Choroid plexus epithelial cell (primary cell): ENCODE data around the gene GNG10.
A peak's percentile ranks its signal among the peaks of the same experiment; 100 is the strongest.

ENCODE experiments used
- DNase-seq: peaks from one replicate; pipeline ENCODE4 v3.0.0-alpha.2; 2010; ENCODE audit warnings: low read depth
- H3K4me3 ChIP-seq: 2 replicates; pipeline ENCODE4 v1.5.1; 2011; ENCODE audit warnings: low read depth, mild to moderate bottlenecking, control low read depth, low read length, moderate library complexity
- TF ChIP-seq, protein P1 (sequence below): conservative IDR thresholded peaks from 2 replicates; pipeline ENCODE4 v1.5.1; 2011; ENCODE audit warnings: low read depth, mild to moderate bottlenecking, control low read depth, inconsistent platforms, low read length, moderate library complexity

The GNG10 gene

DNA sequence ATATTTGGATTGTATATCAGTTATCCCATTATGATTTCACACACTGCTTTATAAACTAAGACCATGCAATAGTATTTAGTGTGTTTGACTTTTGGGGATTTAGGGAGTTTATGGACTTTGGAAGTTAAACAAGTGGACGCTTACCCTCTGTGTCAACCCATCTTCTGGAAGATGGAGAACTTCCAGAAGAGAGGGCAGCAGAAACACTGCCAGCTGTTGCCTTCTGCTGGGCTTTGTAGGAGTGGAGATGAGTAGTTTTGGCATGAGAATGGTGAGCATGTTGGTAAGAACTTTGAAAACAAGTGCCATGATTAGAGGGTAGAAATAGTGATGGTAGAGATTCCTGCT is 28.0 kb upstream of the GNG10 start:
- no peak overlapping the region for H3K4me3 ChIP-seq
- no peak for DNase-seq
- TF ChIP-seq, protein P1, sequence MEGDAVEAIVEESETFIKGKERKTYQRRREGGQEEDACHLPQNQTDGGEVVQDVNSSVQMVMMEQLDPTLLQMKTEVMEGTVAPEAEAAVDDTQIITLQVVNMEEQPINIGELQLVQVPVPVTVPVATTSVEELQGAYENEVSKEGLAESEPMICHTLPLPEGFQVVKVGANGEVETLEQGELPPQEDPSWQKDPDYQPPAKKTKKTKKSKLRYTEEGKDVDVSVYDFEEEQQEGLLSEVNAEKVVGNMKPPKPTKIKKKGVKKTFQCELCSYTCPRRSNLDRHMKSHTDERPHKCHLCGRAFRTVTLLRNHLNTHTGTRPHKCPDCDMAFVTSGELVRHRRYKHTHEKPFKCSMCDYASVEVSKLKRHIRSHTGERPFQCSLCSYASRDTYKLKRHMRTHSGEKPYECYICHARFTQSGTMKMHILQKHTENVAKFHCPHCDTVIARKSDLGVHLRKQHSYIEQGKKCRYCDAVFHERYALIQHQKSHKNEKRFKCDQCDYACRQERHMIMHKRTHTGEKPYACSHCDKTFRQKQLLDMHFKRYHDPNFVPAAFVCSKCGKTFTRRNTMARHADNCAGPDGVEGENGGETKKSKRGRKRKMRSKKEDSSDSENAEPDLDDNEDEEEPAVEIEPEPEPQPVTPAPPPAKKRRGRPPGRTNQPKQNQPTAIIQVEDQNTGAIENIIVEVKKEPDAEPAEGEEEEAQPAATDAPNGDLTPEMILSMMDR = no peak

DNA sequence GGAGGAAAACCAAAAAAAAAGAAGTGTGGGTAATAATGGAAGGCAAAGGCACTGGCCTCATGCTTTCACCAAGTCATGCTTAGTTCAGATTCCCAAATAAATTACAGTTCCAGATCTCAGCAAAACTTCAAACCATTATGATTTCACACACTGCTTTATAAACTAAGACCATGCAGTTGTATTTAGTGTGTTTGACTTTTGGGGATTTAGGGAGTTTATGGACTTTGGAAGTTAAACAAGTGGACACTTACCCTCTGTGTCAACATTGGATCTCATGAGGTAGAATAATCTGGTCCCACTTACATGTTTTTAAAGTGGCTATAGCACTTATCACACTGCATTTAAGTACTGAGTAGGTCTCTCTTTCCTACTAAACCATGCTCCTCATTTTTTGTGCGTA is 26.5 kb upstream of the GNG10 start:
- no peak for DNase-seq
- TF ChIP-seq, protein P1 = no peak
- no peak overlapping the region for H3K4me3 ChIP-seq

DNA sequence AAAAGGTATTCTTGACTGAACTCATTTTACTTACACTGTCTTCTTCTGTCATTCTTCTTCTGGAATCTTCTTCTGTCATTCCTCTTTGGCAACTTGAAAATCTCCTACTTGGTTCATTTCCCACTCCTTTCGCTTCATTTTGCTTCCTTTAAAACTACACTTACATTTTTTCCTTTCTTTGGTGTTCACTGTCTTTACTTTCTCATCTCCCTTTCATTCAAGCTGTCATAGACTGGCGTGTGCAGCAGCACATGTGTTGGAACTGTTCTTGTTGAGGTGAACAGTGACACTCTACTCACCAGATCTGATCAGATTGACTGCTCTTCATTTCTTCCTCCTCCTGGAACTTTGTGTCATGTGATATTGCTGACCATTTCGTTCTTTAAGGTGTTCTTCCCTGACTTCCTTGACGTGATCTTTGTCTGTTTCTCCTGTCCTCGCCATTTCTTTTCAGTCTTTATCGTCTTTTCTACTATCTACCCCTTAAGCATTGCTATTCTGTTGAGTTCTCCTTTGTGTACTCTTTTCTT is 23.9 kb upstream of the GNG10 start:
- H3K4me3 ChIP-seq = no peak overlapping the region
- no peak for DNase-seq
- TF ChIP-seq, protein P1 = no peak

DNA sequence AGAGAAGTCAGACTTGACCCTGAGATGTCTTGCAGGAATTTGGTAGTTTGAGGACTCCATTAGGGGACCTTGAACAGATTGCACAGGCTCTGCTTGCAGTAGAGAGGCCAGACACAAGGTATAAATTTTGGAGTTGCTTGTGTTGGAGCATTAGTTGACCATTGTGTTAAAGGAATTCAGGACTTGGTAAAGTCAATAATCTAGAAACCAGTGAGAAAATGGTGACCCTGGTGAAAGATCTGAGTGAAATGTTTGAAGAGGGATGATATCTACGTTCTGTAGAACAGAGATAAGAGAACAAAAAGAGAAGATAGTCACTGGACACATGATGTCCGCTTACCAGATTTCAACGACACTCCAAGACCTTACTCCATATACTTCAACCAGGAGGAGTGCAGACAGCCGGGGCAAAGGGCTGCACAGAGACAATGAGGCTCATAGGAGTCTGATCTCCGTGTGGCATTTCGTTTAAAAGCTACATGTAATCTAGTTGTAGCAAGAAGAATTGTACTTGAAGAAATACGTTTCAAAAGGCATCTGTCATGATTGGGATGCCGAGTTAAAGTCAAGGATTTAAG is 17.1 kb upstream of the GNG10 start:
- TF ChIP-seq, protein P1 = no peak

DNA sequence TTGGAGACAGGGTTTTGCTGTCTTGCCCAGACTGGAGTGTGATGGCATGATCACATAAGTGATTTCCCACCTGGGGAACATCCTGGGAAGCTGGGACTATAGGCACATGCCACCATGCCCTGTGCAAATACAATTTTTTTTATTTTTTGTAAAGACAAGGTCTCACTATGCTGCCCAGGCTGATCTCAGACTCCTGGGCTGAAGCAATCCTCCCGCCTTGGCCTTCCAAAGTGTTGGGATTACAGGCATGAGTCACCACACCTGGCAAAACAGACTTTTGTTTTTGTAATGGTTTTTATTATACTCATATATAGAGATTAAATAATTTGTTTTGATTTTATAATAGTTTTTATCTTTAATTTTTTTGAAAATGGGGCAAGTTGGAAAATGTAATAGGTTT is 15.6 kb upstream of the GNG10 start:
- no peak overlapping the region for H3K4me3 ChIP-seq
- TF ChIP-seq, protein P1 = no peak
- DNase-seq = peak; percentile 21

More for the DNA sequence above, 17.1 kb upstream of the GNG10 start:
- no peak for DNase-seq
- no peak overlapping the region for H3K4me3 ChIP-seq

DNA sequence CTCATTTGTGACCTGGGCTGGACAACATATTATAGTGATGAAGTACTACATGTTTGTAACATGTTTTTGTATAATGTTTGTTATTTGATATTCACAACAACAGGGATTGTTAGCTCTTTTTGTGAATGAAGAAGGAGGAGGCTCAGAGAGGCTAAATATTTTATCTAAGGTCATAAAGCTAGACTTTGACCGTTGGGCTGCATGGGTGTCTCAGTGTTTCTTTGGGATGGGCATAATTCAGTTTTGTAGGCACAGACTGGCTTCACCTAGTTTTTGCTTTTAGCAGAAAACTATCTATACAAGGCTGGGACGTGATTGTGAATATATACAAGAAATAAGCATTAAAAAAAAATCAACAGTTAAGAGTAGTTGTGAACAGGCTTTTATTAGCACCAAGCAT is 15.0 kb upstream of the GNG10 start:
- no peak overlapping the region for H3K4me3 ChIP-seq

DNA sequence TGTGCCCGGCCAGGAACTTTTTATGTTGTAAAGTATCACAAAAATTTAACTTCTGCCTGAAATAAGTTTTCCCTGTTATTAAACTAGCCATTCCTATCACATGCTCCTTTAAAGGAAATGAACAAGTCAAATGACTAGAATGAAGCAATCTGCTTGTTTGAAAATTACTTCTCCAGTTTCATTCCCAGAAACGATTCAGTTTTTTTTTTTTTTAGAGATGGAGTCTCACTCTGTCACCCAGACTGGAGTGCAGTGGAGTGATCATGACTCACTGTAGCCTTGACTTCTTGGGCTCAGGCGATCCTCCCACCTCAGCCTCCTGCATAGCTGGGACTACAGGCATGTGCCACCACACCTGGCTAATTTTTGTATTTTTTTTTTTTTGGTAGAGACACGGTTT is 13.3 kb upstream of the GNG10 start:
- no peak overlapping the region for H3K4me3 ChIP-seq
- DNase-seq = peak; percentile 72
- TF ChIP-seq, protein P1 = no peak

More for the DNA sequence above, 15.0 kb upstream of the GNG10 start:
- TF ChIP-seq, protein P1 = no peak
- no peak for DNase-seq
